RWPE1 (cell line): ENCODE results near the gene BACH2.
"Not testable (repeated sequence)": the region's sequence is repeated elsewhere in the genome, so short reads cannot be mapped to it uniquely, and the experiment has no call there.

Experiments
- CTCF ChIA-PET: fragments of 350-600 bp; sonication (Branson Sonifier 250); formaldehyde crosslinking; extraction: SDS; loops from one replicate; lab custom pipeline; 2021; lab: Yijun Ruan, JAX
- POLR2A ChIA-PET: fragments of 400-600 bp; formaldehyde crosslinking; extraction: SDS; loops from one replicate; lab custom pipeline; 2020; ENCODE audit warnings: antibody characterized with exemption; ENCODE audit not compliant: low non-redundant PET; lab: Yijun Ruan, JAX
- DNase-seq: peaks from one replicate; pipeline ENCODE4 v3.0.0; 2012; ENCODE audit warnings: low spot score
- H3K27ac ChIP-seq: fragments of 450-650 bp; 2 replicates; pipeline ENCODE4 v1.5.1; 2017
- TF ChIP-seq, protein P1 (sequence below): fragments of 450-650 bp; conservative IDR thresholded peaks from 2 replicates; pipeline ENCODE4 v1.5.1; 2017; ENCODE audit warnings: low read depth, mild to moderate bottlenecking

BACH2 gene

DNA sequence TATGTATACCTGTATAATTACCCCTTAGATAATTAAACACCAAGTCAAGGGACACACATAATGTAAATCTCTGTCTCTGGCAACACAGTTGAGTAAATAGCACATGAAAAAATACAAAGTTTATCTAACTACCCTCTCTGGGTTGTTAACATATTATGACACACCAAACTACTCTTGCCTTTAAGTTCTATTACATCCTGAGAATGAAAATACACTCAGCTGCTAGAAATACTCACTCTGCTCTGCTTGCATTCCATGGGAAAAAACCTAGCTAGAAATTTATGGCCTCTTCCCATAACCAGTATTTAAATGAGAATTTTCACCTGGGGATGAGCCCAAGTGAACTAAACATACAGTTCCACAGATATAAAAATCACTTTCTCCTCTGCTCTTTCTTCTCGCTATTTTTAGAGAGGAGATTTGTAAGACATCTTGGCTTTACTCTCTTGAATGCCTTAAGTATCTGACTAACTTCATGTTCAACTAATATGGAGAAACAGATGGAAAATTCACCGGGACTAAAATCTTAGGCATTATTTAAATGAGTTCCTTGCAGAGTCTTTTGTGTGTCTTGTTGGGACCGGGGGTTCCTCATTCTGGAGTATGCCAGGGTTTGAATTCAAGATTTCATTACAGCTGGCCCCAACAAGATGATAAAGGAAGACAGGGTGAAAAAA lies 261.5 kb downstream of the BACH2 start:
- ChIA-PET CTCF (interaction anchor here (1.1 kb wide), 1 partner anchor 313 kb away, joined by 3 read pairs; no protein-coding TSS in a partner anchor), POLR2A (no interaction called here)
- TF ChIP-seq, protein P1, sequence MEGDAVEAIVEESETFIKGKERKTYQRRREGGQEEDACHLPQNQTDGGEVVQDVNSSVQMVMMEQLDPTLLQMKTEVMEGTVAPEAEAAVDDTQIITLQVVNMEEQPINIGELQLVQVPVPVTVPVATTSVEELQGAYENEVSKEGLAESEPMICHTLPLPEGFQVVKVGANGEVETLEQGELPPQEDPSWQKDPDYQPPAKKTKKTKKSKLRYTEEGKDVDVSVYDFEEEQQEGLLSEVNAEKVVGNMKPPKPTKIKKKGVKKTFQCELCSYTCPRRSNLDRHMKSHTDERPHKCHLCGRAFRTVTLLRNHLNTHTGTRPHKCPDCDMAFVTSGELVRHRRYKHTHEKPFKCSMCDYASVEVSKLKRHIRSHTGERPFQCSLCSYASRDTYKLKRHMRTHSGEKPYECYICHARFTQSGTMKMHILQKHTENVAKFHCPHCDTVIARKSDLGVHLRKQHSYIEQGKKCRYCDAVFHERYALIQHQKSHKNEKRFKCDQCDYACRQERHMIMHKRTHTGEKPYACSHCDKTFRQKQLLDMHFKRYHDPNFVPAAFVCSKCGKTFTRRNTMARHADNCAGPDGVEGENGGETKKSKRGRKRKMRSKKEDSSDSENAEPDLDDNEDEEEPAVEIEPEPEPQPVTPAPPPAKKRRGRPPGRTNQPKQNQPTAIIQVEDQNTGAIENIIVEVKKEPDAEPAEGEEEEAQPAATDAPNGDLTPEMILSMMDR, result no peak
- H3K27ac ChIP-seq, result no peak overlapping the region
- no peak for DNase-seq

DNA sequence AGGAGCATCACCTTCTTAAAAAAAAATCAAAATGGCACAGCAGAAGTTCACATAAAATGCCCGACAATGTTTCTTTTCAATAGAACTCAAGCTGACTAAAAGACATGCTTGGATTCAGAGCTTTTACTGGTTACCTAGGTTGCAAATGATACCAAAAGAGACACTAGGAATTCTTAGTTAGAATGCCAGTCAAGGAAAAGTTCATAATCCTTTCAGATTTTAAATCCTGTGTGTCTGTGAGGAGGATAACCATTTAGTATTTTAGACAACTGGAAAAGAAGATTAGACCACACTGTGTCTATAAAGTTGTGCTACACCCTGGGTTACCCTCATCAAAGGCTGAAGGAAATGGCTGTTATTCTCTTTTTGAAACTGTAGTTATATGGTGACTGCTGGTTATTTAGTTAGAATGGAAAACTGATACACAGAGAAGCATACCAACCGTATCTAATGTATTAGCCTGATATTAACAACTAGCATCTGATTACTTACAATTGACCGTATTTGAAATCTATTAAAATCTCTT lies 262.8 kb downstream of the BACH2 start:
- ChIA-PET POLR2A (no interaction called here), CTCF (no interaction called here)
- H3K27ac ChIP-seq, result no peak overlapping the region
- TF ChIP-seq, protein P1, result no peak
- DNase-seq, result no peak

DNA sequence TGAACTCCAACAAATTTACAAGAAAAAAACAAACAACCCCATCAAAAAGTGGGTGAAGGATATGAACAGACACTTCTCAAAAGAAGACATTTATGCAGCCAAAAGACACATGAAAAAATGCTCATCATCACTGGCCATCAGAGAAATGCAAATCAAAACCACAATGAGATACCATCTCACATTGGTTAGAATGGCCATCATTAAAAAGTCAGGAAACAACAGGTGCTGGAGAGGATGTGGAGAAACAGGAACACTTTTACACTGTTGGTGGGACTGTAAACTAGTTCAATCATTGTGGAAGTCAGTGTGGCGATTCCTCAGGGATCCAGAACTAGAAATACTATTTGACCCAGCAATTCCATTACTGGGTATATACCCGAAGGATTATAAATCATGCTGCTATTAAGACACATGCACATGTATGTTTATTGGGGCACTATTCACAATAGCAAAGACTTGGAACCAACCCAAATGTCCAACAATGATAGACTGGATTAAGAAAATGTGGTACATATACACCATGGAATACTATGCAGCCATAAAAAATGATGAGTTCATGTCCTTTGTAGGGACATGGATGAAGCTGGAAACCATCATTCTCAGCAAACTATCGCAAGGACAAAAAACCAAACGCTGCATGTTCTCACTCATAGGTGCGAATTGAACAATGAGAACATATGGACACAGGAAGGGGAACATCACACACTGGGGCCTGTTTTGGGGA lies 264.0 kb downstream of the BACH2 start:
- DNase-seq, POLR2A ChIA-PET, CTCF ChIA-PET, H3K27ac ChIP-seq: not testable (repeated sequence)

DNA sequence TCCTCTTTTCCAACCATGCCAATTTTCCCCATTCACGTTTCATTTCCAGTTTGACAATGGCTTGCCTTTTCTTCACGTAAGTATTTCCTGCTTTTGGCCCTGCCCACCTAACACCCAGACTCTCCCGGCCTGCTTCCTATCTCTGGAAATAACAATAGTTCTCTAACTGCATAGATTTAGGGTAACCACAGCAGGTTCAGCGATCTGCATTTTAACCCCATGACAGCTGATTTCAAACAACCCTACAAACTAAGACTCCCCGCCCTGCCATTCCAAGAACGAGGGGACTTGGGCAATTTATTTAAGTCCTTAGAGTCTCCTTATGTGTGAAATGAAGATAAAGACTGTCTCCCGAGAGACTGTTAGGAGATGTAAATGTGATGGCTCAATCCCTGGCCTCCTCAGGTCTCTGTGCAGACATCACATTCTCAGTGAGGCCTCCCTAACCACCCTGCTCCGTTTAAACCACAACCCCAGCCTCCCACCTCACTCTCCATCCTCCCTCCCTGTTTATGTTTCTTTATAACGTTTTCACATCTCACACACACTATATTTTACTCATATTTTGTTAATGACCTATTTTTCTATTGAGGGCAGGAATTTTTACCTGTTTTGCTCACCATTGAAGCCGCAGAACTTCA lies 267.5 kb downstream of the BACH2 start:
- no peak for DNase-seq
- no peak overlapping the region for H3K27ac ChIP-seq
- ChIA-PET POLR2A (no interaction called here), CTCF (no interaction called here)
- TF ChIP-seq, protein P1, result no peak

DNA sequence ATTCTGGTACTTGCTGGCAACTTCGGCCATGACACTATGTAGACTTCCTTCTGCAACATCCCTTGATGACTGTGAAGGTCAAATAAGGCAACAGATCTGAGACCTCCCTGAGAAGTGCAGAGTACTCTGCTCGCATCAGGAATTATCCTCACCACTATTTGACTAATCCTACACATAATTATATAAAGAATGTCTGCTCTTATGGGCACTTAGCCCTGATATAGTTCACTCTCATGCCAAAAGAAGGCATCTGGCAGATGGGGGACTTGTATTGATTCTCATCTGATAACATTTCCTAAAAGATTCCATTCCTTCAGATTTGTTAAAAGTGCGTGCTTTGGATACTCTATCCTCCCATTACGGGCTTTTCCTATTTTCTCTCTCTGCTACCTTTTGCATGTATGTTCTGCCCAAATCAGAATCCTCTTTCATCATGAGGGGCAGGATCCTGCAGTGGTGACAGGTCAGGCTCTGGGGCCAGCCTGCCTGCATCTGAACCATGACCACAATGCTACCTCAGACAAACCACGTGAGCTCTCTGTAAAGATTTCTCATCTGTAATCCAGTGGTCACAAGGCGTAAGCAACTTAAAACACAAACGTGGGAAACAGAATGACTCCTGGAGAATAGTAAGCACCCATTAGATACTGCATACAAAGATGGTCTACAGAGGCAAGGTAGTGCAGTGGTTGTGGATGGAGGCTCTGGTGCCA lies 268.4 kb downstream of the BACH2 start:
- no peak overlapping the region for H3K27ac ChIP-seq
- CTCF ChIA-PET, result no interaction called here
- POLR2A ChIA-PET, result no interaction called here
- TF ChIP-seq, protein P1, result no peak
- DNase-seq, result no peak

DNA sequence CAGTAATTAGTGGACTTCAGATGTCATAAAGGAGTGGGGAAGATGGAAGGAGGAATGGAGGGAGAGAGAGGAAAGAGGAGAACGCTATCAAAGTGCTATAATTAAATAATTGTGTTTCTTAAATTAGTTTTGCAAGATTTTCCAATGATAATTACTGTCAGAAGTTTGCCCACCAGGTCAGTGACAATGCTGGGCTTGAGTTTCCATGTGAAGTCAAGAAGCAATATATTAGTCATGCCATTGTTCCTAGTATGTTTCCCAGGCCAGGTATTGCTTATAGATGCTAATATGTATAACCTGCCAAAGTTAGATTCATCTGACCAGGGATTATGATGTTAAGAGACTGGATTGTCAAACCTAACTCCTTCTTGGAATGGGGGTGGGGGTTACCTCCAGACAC lies 270.4 kb downstream of the BACH2 start:
- CTCF ChIA-PET, result interaction anchor here (0.6 kb wide), 1 partner anchor 1142 kb away, joined by 3 read pairs; no protein-coding TSS in a partner anchor
- POLR2A ChIA-PET, result no interaction called here
- TF ChIP-seq, protein P1, result no peak
- no peak for DNase-seq
- no peak overlapping the region for H3K27ac ChIP-seq
